ENCODE results near the gene OR2AT4.

DNA sequence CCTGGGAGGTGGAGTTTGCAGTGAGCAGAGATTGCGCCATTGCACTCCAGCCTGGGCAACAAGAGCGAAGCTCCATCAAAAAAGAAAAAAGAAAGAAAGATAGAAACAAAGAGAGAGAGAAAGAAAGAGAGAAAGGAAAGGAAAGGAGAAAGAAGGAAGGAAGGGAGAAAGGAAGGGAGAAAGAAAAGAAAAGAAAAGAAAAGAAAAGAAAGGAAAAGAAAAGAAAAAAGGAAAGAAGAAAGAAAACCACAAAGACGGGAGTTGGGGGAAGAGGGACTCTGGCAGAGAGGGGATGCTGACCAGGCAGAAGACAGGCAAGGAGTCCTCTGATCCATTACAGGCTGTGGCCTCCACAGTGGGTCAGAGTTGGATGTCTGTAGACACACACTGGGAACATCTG is 35.4 kb upstream of the OR2AT4 start:
- TF ChIP-seq POLR2A (IDR thresholded peaks at IDR 0.05): no peak
- TF ChIP-seq, protein P1, sequence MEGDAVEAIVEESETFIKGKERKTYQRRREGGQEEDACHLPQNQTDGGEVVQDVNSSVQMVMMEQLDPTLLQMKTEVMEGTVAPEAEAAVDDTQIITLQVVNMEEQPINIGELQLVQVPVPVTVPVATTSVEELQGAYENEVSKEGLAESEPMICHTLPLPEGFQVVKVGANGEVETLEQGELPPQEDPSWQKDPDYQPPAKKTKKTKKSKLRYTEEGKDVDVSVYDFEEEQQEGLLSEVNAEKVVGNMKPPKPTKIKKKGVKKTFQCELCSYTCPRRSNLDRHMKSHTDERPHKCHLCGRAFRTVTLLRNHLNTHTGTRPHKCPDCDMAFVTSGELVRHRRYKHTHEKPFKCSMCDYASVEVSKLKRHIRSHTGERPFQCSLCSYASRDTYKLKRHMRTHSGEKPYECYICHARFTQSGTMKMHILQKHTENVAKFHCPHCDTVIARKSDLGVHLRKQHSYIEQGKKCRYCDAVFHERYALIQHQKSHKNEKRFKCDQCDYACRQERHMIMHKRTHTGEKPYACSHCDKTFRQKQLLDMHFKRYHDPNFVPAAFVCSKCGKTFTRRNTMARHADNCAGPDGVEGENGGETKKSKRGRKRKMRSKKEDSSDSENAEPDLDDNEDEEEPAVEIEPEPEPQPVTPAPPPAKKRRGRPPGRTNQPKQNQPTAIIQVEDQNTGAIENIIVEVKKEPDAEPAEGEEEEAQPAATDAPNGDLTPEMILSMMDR (IDR thresholded peaks at IDR 0.05): no peak
- no peak for TF ChIP-seq POLR2AphosphoS5 (IDR thresholded peaks at IDR 0.05)

All from upper lobe of left lung (tissue), 4 donors.